ENCODE measurements around the gene RGS7BP. TPM values are rescaled to one million over a fixed set of nuclear protein-coding genes. Genes with fewer than 3 reads are reported as not detected.

The RGS7BP gene
- total and polyA plus RNA-seq, 9 donors, result 1.4 to 6.5 (median 4.3) TPM

DNA sequence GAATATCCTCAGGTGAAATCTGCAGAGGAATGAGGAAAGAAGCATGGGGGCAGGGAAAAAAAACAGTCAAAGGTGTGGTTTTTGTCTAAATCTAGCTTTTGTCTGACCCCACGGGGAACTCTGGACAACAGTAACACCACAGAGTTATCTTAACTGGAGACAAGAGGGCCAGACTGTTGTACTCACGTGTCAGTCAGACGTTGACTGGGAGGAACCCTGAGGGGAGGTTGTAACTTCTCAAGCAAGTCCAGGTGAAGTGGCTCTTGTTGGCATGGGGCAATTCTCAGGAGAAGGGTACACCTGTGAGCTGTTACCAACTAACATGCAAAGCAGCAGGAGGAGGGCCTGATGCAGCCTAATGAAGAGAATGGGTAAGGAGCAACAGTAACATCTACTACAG, 140.4 kb downstream of the RGS7BP start:
- Histone ChIP-seq H3K9me3 (no peaks in the 10 kb centered on the region), H3K4me1 (ENCODE audit: insufficient read depth) (peaks cover 10% of the 10 kb centered on the region), H3K27ac (no peak overlapping the region), H3K4me3 (no peak overlapping the region), H3K27me3 (no peaks in the 10 kb centered on the region), H3K36me3 (no peaks in the 10 kb centered on the region)
- DNase-seq, result no peak
- WGBS, 3 donors, result 83 to 91% (median 89%) methylated on average over 3 of the region's 3 CpGs
- intact Hi-C loops (cut with DNase I), result no loop called here
- TF ChIP-seq, protein P1, sequence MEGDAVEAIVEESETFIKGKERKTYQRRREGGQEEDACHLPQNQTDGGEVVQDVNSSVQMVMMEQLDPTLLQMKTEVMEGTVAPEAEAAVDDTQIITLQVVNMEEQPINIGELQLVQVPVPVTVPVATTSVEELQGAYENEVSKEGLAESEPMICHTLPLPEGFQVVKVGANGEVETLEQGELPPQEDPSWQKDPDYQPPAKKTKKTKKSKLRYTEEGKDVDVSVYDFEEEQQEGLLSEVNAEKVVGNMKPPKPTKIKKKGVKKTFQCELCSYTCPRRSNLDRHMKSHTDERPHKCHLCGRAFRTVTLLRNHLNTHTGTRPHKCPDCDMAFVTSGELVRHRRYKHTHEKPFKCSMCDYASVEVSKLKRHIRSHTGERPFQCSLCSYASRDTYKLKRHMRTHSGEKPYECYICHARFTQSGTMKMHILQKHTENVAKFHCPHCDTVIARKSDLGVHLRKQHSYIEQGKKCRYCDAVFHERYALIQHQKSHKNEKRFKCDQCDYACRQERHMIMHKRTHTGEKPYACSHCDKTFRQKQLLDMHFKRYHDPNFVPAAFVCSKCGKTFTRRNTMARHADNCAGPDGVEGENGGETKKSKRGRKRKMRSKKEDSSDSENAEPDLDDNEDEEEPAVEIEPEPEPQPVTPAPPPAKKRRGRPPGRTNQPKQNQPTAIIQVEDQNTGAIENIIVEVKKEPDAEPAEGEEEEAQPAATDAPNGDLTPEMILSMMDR (IDR thresholded peaks at IDR 0.05), result no peak
- TF ChIP-seq EP300 (IDR thresholded peaks at IDR 0.05), result no peak
- no peak for TF ChIP-seq POLR2A (IDR thresholded peaks at IDR 0.05)

GRCh38 chr5:64649512-64649911, 143.7 kb downstream of the RGS7BP start:
- no peaks in the 10 kb centered on the region for H3K36me3 ChIP-seq
- no peak for TF ChIP-seq EP300 (IDR thresholded peaks at IDR 0.05)
- TF ChIP-seq, protein P1 (IDR thresholded peaks at IDR 0.05), result no peak
- no peak for TF ChIP-seq POLR2A (IDR thresholded peaks at IDR 0.05)
- 75 to 88% (median 86%) methylated on average over 2 of the region's 2 CpGs for WGBS, 3 donors
- no peak for DNase-seq
- no peak overlapping the region for H3K4me3 ChIP-seq
- intact Hi-C loops (cut with DNase I), result no loop called here
- H3K27me3 ChIP-seq, result no peaks in the 10 kb centered on the region
- H3K9me3 ChIP-seq, result no peaks in the 10 kb centered on the region
- H3K4me1 ChIP-seq (ENCODE audit: insufficient read depth), result peaks cover 9% of the 10 kb centered on the region
- H3K27ac ChIP-seq, result no peak overlapping the region

DNA sequence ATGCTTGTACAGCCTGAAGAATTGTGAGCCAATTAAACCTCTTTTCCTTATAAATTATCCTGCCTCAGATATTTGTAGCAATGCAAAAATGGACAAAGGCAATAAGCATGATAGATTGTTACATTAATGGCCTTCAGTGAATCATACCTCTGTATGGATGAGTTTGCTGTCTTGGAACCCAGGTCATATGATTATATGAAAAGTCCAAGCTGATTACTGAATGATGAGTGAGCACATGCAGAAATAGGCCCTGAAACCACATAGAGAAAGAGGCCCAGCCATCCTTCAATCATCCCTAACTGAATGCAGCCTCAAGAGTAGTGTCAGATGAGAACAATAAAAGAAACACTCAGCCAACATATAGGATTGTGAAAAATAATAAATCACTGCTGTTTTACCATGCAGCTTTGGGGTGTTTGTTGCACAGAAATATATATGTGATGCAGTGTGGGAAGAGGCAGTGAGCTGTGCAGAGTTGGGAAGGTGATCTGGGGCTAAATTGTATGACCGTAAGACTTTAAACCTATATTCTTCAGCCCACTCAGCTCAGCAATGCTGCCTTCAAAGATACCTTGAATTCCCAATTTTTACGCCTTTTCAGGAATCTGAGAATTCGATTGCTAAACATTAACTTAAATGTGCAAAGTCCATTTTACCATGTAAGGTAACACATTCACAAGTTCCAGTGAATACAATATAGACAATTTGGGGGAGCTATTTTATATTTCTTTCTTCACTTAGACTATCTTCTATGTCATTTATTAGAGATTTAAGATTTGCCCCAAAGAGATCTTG, 148.1 kb downstream of the RGS7BP start:
- H3K4me3 ChIP-seq, result no peak overlapping the region
- H3K27ac ChIP-seq, result no peak overlapping the region
- no peaks in the 10 kb centered on the region for H3K27me3 ChIP-seq
- TF ChIP-seq EP300 (IDR thresholded peaks at IDR 0.05) (no peak), POLR2A (IDR thresholded peaks at IDR 0.05) (no peak)
- TF ChIP-seq, protein P1 (IDR thresholded peaks at IDR 0.05), result no peak
- no peak for DNase-seq
- 93 to 96% (median 95%) methylated on average over 3 of the region's 3 CpGs for WGBS, 3 donors
- H3K9me3 ChIP-seq, result no peaks in the 10 kb centered on the region
- H3K36me3 ChIP-seq, result no peaks in the 10 kb centered on the region
- H3K4me1 ChIP-seq (ENCODE audit: insufficient read depth), result no peaks in the 10 kb centered on the region
- intact Hi-C loops (cut with DNase I), result no loop called here

DNA sequence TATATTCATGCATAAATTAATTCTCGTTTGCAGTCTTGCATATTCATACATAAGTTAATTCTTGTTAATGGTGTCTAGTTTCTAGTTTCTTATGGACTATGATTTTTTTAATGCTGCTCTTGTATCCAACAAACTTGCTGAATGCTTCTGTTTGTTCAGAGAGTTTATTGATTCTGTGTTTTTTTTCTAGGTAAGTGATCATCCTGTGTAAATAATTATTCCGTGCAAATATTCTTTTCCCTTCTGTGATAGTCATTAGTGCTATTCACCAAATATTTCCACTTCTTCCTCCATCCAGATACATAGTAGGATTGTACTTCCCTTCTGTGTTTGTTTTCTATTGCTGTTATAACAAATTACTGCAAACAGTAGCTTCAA, 148.7 kb downstream of the RGS7BP start:
- H3K9me3 ChIP-seq, result no peaks in the 10 kb centered on the region
- no peak overlapping the region for H3K4me3 ChIP-seq
- no peak for DNase-seq
- no peak overlapping the region for H3K27ac ChIP-seq
- H3K27me3 ChIP-seq, result no peaks in the 10 kb centered on the region
- H3K4me1 ChIP-seq (ENCODE audit: insufficient read depth), result no peaks in the 10 kb centered on the region
- no peak for TF ChIP-seq EP300 (IDR thresholded peaks at IDR 0.05)
- TF ChIP-seq, protein P1 (IDR thresholded peaks at IDR 0.05), result no peak
- no peak for TF ChIP-seq POLR2A (IDR thresholded peaks at IDR 0.05)
- 88 to 90% (median 88%) methylated on average over 2 of the region's 2 CpGs for WGBS, 3 donors
- intact Hi-C loops (cut with DNase I), result no loop called here
- H3K36me3 ChIP-seq, result no peaks in the 10 kb centered on the region
